ENCODE data around the gene CMA1. TPM values are rescaled to one million over a fixed set of nuclear protein-coding genes. Genes with fewer than 3 reads are reported as not detected.

CMA1 gene
- total and polyA plus RNA-seq, 2 of the 8 experiments (the other 6 are each of a cell fraction or from before 2014, with no cell fraction given) = not detected

- 68% methylated on average over 1 of the region's 1 CpG; no CpG with 5 or more reads in 1 of the 2 experiments for WGBS, 2 experiments (ENCODE audit: extremely low coverage in 1 of 2, insufficient coverage in 1 of 2, insufficient read length in 1 of 2, insufficient replicate concordance in 2 of 2, low coverage in 1 of 2, low lambda C conversion rate in 2 of 2, missing lambda C conversion rate in 1 of 2)
- Histone ChIP-seq H3K18ac (ENCODE audit: extremely low read depth, low read length) (no peak overlapping the region), H4K91ac (replicated peaks; ENCODE audit: insufficient read length, low read length) (no peak overlapping the region), H2BK5ac (ENCODE audit: low read depth, low read length) (no peak overlapping the region), H3K14ac (ENCODE audit: insufficient read length) (no peak overlapping the region), H4K5ac (ENCODE audit: insufficient read length, low read depth, low read length) (no peak overlapping the region), H3K4me1 (replicated peaks in 1 of 4; ENCODE audit: control insufficient read depth in 3 of 4, insufficient read depth in 4 of 4, low read length in 3 of 4) (no peaks in the 10 kb centered on the region), H2BK120ac (replicated peaks; ENCODE audit: low read depth, low read length) (no peak overlapping the region), H3K4me3 (ENCODE audit: extremely low read depth in 1 of 4, insufficient read depth in 2 of 4, low read depth in 3 of 4, low read length in 4 of 4) (no peak overlapping the region), H3K9me3 (ENCODE audit: insufficient read depth in 2 of 2, low read depth in 1 of 2, low read length in 1 of 2) (0 out of 4 replicates have a peak, but pooled peaks cover 0 to 4% of the 10 kb centered on the region in 2 experiments), H3K9ac (replicated peaks in 1 of 4; ENCODE audit: extremely low read depth in 1 of 4, low read depth in 3 of 4, low read length in 3 of 4) (no peak overlapping the region), H2AK5ac (ENCODE audit: low read depth, low read length) (no peak overlapping the region), H2BK20ac (ENCODE audit: low read length) (no peak overlapping the region), H3K79me1 (ENCODE audit: low read depth, low read length) (no peaks in the 10 kb centered on the region), H3K79me2 (ENCODE audit: control insufficient read depth in 1 of 2, insufficient read depth in 2 of 2, low read length in 2 of 2) (no peaks in the 10 kb centered on the region), H3K27me3 (replicated peaks in 1 of 4; ENCODE audit: control insufficient read depth in 3 of 4, extremely low read depth in 1 of 4, insufficient read depth in 3 of 4, low read length in 3 of 4) (no peaks in the 10 kb centered on the region), H3K23ac (ENCODE audit: insufficient read length) (no peak overlapping the region), H3K23me2 (ENCODE audit: low read depth, low read length) (no peaks in the 10 kb centered on the region), H4K8ac (ENCODE audit: extremely low read depth, insufficient read depth, low read length) (no peak overlapping the region), H2BK12ac (ENCODE audit: low read depth, low read length) (no peak overlapping the region), H3K56ac (replicated peaks; ENCODE audit: insufficient read length, low read depth, low read length) (no peak overlapping the region), H2AFZ (ENCODE audit: low read length) (no peak overlapping the region), H3K4me2 (ENCODE audit: insufficient read depth in 1 of 2, low read depth in 2 of 2, low read length in 2 of 2) (no peak overlapping the region), H2BK15ac (ENCODE audit: low read length) (no peak overlapping the region), H3K27ac (ENCODE audit: low read depth, low read length) (no peak overlapping the region), H4K20me1 (replicated peaks in 1 of 2; ENCODE audit: control insufficient read depth in 1 of 2, insufficient read depth in 2 of 2, low read length in 2 of 2) (no peaks in the 10 kb centered on the region), H3K4ac (replicated peaks; ENCODE audit: insufficient read length, low read depth, low read length) (no peak overlapping the region), H3K36me3 (ENCODE audit: control insufficient read depth in 2 of 4, insufficient read depth in 4 of 4, low read length in 3 of 4) (no peaks in the 10 kb centered on the region)
- no peak for DNase-seq (ENCODE audit: low read depth in 1 of 2, low spot score in 2 of 2)
- FAIRE-seq = no peak
- ChIA-PET POLR2A (ENCODE audit: partially characterized antibody) (no interaction called here), CTCF (ENCODE audit: partially characterized antibody) (interaction anchor here (0.9 to 2.2 kb wide), 3 partner anchors 22 to 583 kb away, joined by 3 to 6 read pairs (median 5); no protein-coding TSS in a partner anchor)
- no peak for TF ChIP-seq RAD21 (IDR thresholded peaks at IDR 0.05 in 1 of 2, conservative IDR thresholded peaks at IDR 0.05 in 1 of 2; ENCODE audit: low read depth in 2 of 2, low read length in 2 of 2)
- TF ChIP-seq TAF7 (optimal IDR thresholded peaks at IDR 0.05; ENCODE audit: borderline replicate concordance, low read depth, low read length) = no peak
- TF ChIP-seq ZNF274 (IDR thresholded peaks at IDR 0.05; ENCODE audit: borderline replicate concordance, extremely low read depth, low read length) = no peak
- no peak for TF ChIP-seq CTCF (IDR thresholded peaks at IDR 0.05; ENCODE audit: control extremely low read depth in 1 of 3, insufficient read depth in 1 of 3, low read depth in 1 of 3, low read length in 3 of 3)
- TF ChIP-seq SRF (IDR thresholded peaks at IDR 0.05; ENCODE audit: low read depth, low read length) = no peak
- TF ChIP-seq CTBP2 (IDR thresholded peaks at IDR 0.05; ENCODE audit: borderline replicate concordance, insufficient read depth, insufficient read length, low read length) = no peak
- TF ChIP-seq BACH1 (IDR thresholded peaks at IDR 0.05; ENCODE audit: low read length) = no peak
- no peak for TF ChIP-seq SP2 (IDR thresholded peaks at IDR 0.05; ENCODE audit: low read length)
- TF ChIP-seq CHD2 (IDR thresholded peaks at IDR 0.05; ENCODE audit: low read length) = no peak
- TF ChIP-seq NANOG (IDR thresholded peaks at IDR 0.05; ENCODE audit: insufficient read depth, low read depth, low read length, poor library complexity, severe bottlenecking) = no peak
- no peak for TF ChIP-seq HDAC2 (IDR thresholded peaks at IDR 0.05; ENCODE audit: borderline replicate concordance in 1 of 2, low read depth in 2 of 2, low read length in 2 of 2)
These were observed 49.3 kb downstream of the CMA1 start for GRCh38 chr14:24458736-24459135.

Measured in H1 (cell line).